SU-DHL-6 (cell line): Measurements from ENCODE around the gene WNT3A.

Experiments
- H2AFZ ChIP-seq: fragments of 200-600 bp; sonication (generic); 2 replicates; pipeline ENCODE4 v1.6.1; 2014; ENCODE audit warnings: low read depth, mild to moderate bottlenecking, moderate library complexity, mixed read lengths, antibody characterized with exemption, low read length; ENCODE audit not compliant: severe bottlenecking
- H3F3A ChIP-seq: fragments of 200-600 bp; shearing (Covaris generic); 2 replicates; pipeline ENCODE4 v1.6.0; 2016; ENCODE audit warnings: antibody characterized with exemption, mild to moderate bottlenecking; ENCODE audit not compliant: insufficient read depth
- H3K27ac ChIP-seq: fragments of 200-600 bp; sonication (generic); 2 replicates; pipeline ENCODE4 v1.5.1; 2016; ENCODE audit warnings: low read depth, mild to moderate bottlenecking, low read length, moderate library complexity, mixed read lengths
- H3K27me3 ChIP-seq: fragments of 200-600 bp; sonication (generic), shearing (Covaris generic); 2 replicates; pipeline ENCODE4 v1.6.0; 2014; ENCODE audit warnings: mild to moderate bottlenecking, low read length
- H3K36me3 ChIP-seq: fragments of 200-600 bp; sonication (generic); 2 replicates; pipeline ENCODE4 v1.6.1; 2014; ENCODE audit warnings: mild to moderate bottlenecking, low read length, mixed read lengths
- H3K4me2 ChIP-seq: fragments of 300-600, 200-600 bp; shearing (Covaris generic), sonication (generic); 2 replicates; pipeline ENCODE4 v1.6.0; 2014; ENCODE audit warnings: low read length, low read depth, mild to moderate bottlenecking; ENCODE audit not compliant: poor library complexity, severe bottlenecking
- H3K4me3 ChIP-seq: fragments of 200-600 bp; sonication (generic); 2 replicates; pipeline ENCODE4 v1.5.1; 2014; ENCODE audit warnings: antibody characterized with exemption, low read length, mild to moderate bottlenecking, mixed read lengths; ENCODE audit not compliant: insufficient read depth, poor library complexity, severe bottlenecking
- H3K79me2 ChIP-seq: fragments of 200-600 bp; sonication (generic); 2 replicates; pipeline ENCODE4 v1.6.1; 2014; ENCODE audit warnings: mild to moderate bottlenecking, low read length, moderate library complexity; ENCODE audit not compliant: insufficient read depth
- H3K9ac ChIP-seq: fragments of 200-600 bp; sonication (generic); 2 replicates; pipeline ENCODE4 v1.7.0; 2014; ENCODE audit warnings: mild to moderate bottlenecking, low read length
- H3K9me2 ChIP-seq: fragments of 200-600 bp; sonication (generic); replicated peaks from 2 replicates; pipeline ENCODE4 v1.6.1; 2014; ENCODE audit warnings: low read length; ENCODE audit not compliant: insufficient read depth
- H3K9me3 ChIP-seq: fragments of 200-600 bp; sonication (generic); 2 replicates; pipeline ENCODE4 v1.6.1; 2014; ENCODE audit warnings: low read length, mixed read lengths; ENCODE audit not compliant: insufficient read depth
- H4K20me1 ChIP-seq: fragments of 200-600 bp; sonication (generic); 2 replicates; pipeline ENCODE4 v1.6.1; 2014; ENCODE audit warnings: low read depth, mild to moderate bottlenecking, antibody characterized with exemption, low read length, moderate library complexity, mixed read lengths
- EZH2phosphoT487 ChIP-seq: fragments of 200-600 bp; sonication (generic), shearing (Covaris generic); conservative IDR thresholded peaks from 2 replicates; pipeline ENCODE4 v1.6.1; 2018; ENCODE audit warnings: mild to moderate bottlenecking, antibody characterized with exemption, low read length, moderate library complexity, mixed read lengths
- TF ChIP-seq, protein P1 (sequence below): fragments of 200-600 bp; sonication (generic); IDR thresholded peaks from one replicate; pipeline ENCODE4 v1.5.1; 2017; ENCODE audit warnings: antibody characterized with exemption, mild to moderate bottlenecking, low read length, moderate library complexity; ENCODE audit not compliant: insufficient read depth, poor library complexity, severe bottlenecking

Gene WNT3A

DNA sequence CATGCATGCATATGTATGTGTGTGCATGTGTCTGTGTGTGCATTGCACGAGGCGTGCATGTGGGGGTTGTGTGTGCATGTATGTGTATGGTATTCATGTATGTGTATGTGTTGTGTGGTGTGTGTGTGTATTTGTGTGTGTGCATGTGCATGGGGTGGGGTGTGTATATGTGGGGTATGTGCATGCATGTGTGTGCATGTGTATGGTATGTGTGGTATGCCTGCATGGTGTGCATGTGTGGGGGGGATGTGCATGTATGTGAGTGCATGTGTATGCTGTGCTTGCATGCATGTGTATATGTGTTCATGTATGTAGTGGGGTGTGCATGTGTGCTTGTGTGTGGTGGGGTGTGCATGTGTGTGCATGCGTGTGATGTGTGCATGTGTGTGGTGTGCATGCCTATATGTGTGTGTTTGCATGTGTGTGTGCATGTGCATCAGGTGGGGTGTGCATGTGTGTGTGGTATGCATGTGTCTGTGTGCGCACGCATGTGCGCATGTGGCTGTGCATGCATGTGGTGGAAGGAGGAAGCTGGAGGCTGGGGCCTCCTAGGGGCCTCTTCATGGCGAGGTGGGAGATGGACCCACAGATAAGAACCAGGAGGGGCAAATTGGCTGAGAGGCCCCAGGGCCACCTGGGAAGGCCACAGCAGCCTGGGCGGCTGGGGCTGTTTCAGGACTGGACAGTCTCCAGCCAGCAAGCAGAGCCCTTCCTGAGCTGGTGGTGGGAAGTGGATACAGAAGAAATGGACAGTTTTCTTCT is 39.8 kb downstream of the WNT3A start:
- Histone ChIP-seq H3K9me3 (no peaks in the 10 kb centered on the region), H3K27ac (no peak overlapping the region), H3K27me3 (no peaks in the 10 kb centered on the region), H4K20me1 (no peaks in the 10 kb centered on the region), H3K9ac (no peak overlapping the region), H3K79me2 (no peaks in the 10 kb centered on the region), H3K4me3 (no peak overlapping the region), H3K4me2 (no peak overlapping the region), H3K9me2 (no peaks in the 10 kb centered on the region), H3K36me3 (no peaks in the 10 kb centered on the region), H3F3A (no peaks in the 10 kb centered on the region), H2AFZ (no peak overlapping the region)
- TF ChIP-seq, protein P1, sequence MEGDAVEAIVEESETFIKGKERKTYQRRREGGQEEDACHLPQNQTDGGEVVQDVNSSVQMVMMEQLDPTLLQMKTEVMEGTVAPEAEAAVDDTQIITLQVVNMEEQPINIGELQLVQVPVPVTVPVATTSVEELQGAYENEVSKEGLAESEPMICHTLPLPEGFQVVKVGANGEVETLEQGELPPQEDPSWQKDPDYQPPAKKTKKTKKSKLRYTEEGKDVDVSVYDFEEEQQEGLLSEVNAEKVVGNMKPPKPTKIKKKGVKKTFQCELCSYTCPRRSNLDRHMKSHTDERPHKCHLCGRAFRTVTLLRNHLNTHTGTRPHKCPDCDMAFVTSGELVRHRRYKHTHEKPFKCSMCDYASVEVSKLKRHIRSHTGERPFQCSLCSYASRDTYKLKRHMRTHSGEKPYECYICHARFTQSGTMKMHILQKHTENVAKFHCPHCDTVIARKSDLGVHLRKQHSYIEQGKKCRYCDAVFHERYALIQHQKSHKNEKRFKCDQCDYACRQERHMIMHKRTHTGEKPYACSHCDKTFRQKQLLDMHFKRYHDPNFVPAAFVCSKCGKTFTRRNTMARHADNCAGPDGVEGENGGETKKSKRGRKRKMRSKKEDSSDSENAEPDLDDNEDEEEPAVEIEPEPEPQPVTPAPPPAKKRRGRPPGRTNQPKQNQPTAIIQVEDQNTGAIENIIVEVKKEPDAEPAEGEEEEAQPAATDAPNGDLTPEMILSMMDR: no peak
- TF ChIP-seq EZH2phosphoT487: no peak

GRCh38 chr1:228047183-228047466 is 40.3 kb downstream of the WNT3A start:
- Histone ChIP-seq H3K79me2 (no peaks in the 10 kb centered on the region), H3K36me3 (no peaks in the 10 kb centered on the region), H3K27me3 (no peaks in the 10 kb centered on the region), H3K4me3 (no peak overlapping the region), H4K20me1 (no peaks in the 10 kb centered on the region), H3K4me2 (no peak overlapping the region), H3F3A (no peaks in the 10 kb centered on the region), H3K9me2 (no peaks in the 10 kb centered on the region), H3K9me3 (no peaks in the 10 kb centered on the region), H3K27ac (no peak overlapping the region), H2AFZ (no peak overlapping the region), H3K9ac (no peak overlapping the region)
- TF ChIP-seq EZH2phosphoT487: no peak
- TF ChIP-seq, protein P1: no peak

DNA sequence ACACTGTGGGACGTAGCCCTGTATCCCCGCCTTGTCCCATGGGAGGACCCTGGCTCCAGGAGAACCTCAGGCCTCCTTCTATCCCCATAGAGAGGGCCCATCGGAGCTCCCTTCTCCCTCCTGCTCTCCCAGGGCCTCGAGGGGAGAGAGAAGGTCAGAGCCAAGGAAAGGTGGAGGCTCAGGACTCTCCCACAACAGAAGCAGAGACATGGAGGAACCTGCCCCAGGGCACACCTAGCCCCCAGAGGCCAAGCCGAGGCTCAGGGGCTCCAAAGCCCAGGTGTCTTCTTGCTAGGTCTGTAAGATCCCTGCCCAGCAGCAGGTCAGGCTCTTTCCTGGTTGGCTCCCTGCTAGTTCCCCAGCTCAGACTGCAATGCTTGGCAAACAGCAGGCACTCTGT is 41.3 kb downstream of the WNT3A start:
- Histone ChIP-seq H3K27me3 (no peaks in the 10 kb centered on the region), H3F3A (no peaks in the 10 kb centered on the region), H3K9me3 (no peaks in the 10 kb centered on the region), H2AFZ (no peak overlapping the region), H3K79me2 (no peaks in the 10 kb centered on the region), H3K4me2 (no peak overlapping the region), H3K4me3 (no peak overlapping the region), H4K20me1 (no peaks in the 10 kb centered on the region), H3K9ac (no peak overlapping the region), H3K36me3 (no peaks in the 10 kb centered on the region), H3K27ac (no peak overlapping the region), H3K9me2 (no peaks in the 10 kb centered on the region)
- TF ChIP-seq, protein P1: no peak
- TF ChIP-seq EZH2phosphoT487: no peak
